HG02610 (cell line): Measurements from ENCODE around the gene TH.

Experiments used
- ATAC-seq: cut with Tn5 transposase; IDR thresholded peaks from one replicate; pipeline ENCODE4 v1.9.1; 2021; ENCODE audit warnings: mild to moderate bottlenecking, moderate library complexity; ENCODE audit not compliant: unreplicated experiment

Gene TH

DNA sequence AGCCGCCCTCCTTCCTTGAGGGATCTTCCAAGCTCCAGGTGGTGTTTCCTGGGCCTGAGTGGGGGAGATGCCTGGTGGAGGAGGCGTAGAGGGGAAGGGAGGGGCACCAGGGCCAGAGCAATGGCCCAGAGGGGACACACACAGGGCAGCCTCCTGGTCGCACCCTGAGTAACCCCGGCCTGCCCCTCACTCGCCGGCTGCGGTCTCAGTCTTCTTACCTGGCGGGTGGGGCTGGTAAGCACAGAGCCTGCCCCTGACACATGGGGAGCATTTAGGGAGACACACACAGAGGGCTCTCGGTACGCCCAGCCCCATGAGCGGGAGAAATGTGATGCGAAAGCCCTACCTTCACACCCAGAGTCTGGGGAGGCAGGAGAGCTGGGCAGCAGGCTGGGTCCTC lies 56.3 kb downstream of the TH start:
- no peak for ATAC-seq

DNA sequence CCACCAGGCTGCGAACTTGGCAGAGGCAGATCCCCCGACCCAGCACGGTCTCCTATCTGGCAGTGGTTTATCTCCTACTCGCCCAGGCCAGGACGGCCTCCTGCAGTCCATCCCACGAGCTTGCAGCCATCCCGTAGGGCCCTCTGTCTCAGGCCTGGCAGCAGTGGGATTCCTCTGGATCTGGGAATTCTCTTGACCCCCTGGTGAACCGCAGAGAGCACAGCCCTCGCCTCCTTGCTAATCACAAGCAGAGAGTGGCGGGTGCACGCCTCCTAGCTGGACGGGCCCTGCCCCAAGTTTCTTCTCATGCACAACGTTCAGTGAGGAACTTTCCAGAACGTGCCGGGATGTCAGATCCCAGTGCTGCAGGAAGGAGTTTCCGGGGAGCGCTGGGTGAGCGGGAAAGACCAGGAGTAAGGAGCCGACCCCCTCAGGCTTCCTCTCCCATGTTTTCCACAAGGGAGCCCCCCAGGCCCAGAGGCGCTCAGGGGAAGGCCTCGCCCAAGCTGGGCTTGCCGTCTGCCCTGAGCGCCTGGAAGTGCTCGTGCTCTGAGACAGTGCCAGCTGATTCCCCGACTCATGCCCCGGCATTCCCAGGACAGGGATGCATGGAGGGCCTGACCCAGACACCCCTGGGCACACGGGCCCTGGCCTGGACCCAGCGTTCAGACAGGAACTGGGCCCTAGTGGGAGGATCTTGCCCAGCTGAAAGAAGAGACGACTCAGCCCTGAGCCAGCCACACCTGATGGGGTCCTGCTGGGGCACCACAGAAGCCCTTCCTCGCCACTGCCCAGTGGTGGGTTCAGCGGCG lies 57.0 kb downstream of the TH start:
- no peak for ATAC-seq
